ENCODE results near the gene FADS2.

Gene FADS2

DNA sequence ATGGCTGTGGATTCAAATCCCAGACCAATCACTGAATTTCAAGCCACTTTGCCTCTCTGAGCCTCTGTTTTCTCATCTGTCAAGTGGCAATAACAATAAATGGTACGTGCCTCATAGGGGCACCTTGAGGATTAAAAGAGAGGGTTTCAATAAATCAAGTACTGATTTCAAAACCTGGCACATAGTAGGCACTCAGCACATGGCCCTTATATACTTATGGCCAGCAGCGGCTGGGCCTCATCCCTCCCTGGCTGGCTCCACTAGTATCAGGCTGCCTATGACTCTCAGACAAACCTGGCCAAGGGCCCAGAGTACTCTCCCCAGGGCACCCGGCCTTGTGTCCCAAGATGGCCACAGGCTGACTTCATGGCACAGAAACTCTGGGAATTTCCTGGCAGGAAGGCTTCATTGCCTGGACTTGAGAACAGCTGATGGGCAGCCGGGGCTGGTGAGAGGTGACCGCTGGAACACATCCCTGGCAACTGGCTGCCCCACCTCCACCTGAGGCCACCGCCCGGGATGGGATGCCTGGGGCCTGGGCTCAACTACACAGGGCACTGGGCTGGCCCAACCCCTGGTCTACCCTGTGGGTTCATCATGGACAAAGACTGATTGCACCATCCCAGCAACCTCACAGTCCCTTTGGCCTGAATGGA lies 59.9 kb downstream of the FADS2 start:
- Histone ChIP-seq H3K9me3 (replicated peaks; ENCODE audit: insufficient read depth, low read length) (no peaks in the 10 kb centered on the region), H4K20me1 (ENCODE audit: insufficient read depth, low read length) (no peaks in the 10 kb centered on the region), H3K36me3 (replicated peaks; ENCODE audit: insufficient read depth, low read length) (no peaks in the 10 kb centered on the region), H3K4me2 (ENCODE audit: low read depth, low read length) (no peak overlapping the region), H2AFZ (ENCODE audit: low read length) (no peak overlapping the region), H3K9me2 (replicated peaks; ENCODE audit: insufficient read depth, low read length) (no peaks in the 10 kb centered on the region), H3K79me2 (ENCODE audit: low read length) (no peaks in the 10 kb centered on the region), H3K9ac (ENCODE audit: low read length) (no peak overlapping the region), H3F3A (ENCODE audit: insufficient read depth, low read length) (peaks cover 12% of the 10 kb centered on the region; the same call in 1 of the 2 replicates), H3K4me3 (ENCODE audit: low read length) (no peak overlapping the region), H3K27ac (ENCODE audit: low read length) (no peak overlapping the region), H3K27me3 (replicated peaks; ENCODE audit: insufficient read depth, low read length) (peaks cover 8% of the 10 kb centered on the region), H3K4me1 (ENCODE audit: low read length) (peaks cover 4% of the 10 kb centered on the region; the same call in 1 of the 2 replicates)
- no peak for DNase-seq
- TF ChIP-seq EZH2phosphoT487 (IDR thresholded peaks at IDR 0.05; ENCODE audit: low read length), result no peak
- no peak for TF ChIP-seq EZH2 (optimal IDR thresholded peaks at IDR 0.05; ENCODE audit: low read depth, low read length)
- TF ChIP-seq, protein P1, sequence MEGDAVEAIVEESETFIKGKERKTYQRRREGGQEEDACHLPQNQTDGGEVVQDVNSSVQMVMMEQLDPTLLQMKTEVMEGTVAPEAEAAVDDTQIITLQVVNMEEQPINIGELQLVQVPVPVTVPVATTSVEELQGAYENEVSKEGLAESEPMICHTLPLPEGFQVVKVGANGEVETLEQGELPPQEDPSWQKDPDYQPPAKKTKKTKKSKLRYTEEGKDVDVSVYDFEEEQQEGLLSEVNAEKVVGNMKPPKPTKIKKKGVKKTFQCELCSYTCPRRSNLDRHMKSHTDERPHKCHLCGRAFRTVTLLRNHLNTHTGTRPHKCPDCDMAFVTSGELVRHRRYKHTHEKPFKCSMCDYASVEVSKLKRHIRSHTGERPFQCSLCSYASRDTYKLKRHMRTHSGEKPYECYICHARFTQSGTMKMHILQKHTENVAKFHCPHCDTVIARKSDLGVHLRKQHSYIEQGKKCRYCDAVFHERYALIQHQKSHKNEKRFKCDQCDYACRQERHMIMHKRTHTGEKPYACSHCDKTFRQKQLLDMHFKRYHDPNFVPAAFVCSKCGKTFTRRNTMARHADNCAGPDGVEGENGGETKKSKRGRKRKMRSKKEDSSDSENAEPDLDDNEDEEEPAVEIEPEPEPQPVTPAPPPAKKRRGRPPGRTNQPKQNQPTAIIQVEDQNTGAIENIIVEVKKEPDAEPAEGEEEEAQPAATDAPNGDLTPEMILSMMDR (IDR thresholded peaks at IDR 0.05; ENCODE audit: low read length), result no peak

DNA sequence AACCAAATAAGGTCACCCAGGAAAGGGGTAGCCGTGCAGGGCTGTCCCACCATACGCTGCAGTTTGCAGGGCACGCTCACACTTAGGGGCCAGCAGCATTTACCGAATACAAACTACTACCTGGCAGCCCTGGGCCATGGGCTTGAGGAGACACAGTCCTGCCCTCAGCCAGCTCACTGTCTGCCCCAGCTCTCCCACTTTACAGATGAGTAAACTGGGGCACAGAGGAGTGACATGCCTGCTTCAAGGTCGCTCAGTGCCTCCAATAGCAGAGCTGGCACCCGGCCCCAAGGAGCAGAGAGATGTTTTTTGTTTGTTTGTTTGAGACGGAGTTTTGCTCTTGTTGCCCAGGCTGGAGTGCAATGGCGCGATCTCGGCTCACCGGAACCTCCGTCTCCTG lies 60.5 kb downstream of the FADS2 start:
- Histone ChIP-seq H3K27ac (ENCODE audit: low read length) (no peak overlapping the region), H3K4me3 (ENCODE audit: low read length) (no peak overlapping the region), H3K36me3 (replicated peaks; ENCODE audit: insufficient read depth, low read length) (no peaks in the 10 kb centered on the region), H3K4me2 (ENCODE audit: low read depth, low read length) (no peak overlapping the region), H3K9me3 (replicated peaks; ENCODE audit: insufficient read depth, low read length) (no peaks in the 10 kb centered on the region), H4K20me1 (ENCODE audit: insufficient read depth, low read length) (no peaks in the 10 kb centered on the region), H3K79me2 (ENCODE audit: low read length) (no peaks in the 10 kb centered on the region), H3K9ac (ENCODE audit: low read length) (no peak overlapping the region), H3K4me1 (ENCODE audit: low read length) (peaks cover 4% of the 10 kb centered on the region; the same call in 1 of the 2 replicates), H3K27me3 (replicated peaks; ENCODE audit: insufficient read depth, low read length) (peaks cover 13% of the 10 kb centered on the region), H3F3A (ENCODE audit: insufficient read depth, low read length) (peaks cover 12% of the 10 kb centered on the region; the same call in 1 of the 2 replicates), H2AFZ (ENCODE audit: low read length) (no peak overlapping the region), H3K9me2 (replicated peaks; ENCODE audit: insufficient read depth, low read length) (no peaks in the 10 kb centered on the region)
- TF ChIP-seq, protein P1 (IDR thresholded peaks at IDR 0.05; ENCODE audit: low read length), result no peak
- TF ChIP-seq EZH2 (optimal IDR thresholded peaks at IDR 0.05; ENCODE audit: low read depth, low read length), result no peak
- no peak for TF ChIP-seq EZH2phosphoT487 (IDR thresholded peaks at IDR 0.05; ENCODE audit: low read length)
- no peak for DNase-seq

- no peak overlapping the region for H3K4me3 ChIP-seq (ENCODE audit: low read length)
- H3F3A ChIP-seq (ENCODE audit: insufficient read depth, low read length), result peaks cover 12% of the 10 kb centered on the region; the same call in 1 of the 2 replicates
- no peak overlapping the region for H3K4me2 ChIP-seq (ENCODE audit: low read depth, low read length)
- no peak overlapping the region for H3K9ac ChIP-seq (ENCODE audit: low read length)
- DNase-seq, result no peak
- H3K36me3 ChIP-seq (replicated peaks; ENCODE audit: insufficient read depth, low read length), result no peaks in the 10 kb centered on the region
- H2AFZ ChIP-seq (ENCODE audit: low read length), result no peak overlapping the region
- H3K4me1 ChIP-seq (ENCODE audit: low read length), result peaks cover 4% of the 10 kb centered on the region; the same call in 1 of the 2 replicates
- no peaks in the 10 kb centered on the region for H4K20me1 ChIP-seq (ENCODE audit: insufficient read depth, low read length)
- no peaks in the 10 kb centered on the region for H3K9me2 ChIP-seq (replicated peaks; ENCODE audit: insufficient read depth, low read length)
- peaks cover 14% of the 10 kb centered on the region for H3K27me3 ChIP-seq (replicated peaks; ENCODE audit: insufficient read depth, low read length)
- no peak overlapping the region for H3K27ac ChIP-seq (ENCODE audit: low read length)
- no peaks in the 10 kb centered on the region for H3K79me2 ChIP-seq (ENCODE audit: low read length)
- TF ChIP-seq EZH2 (optimal IDR thresholded peaks at IDR 0.05; ENCODE audit: low read depth, low read length) (no peak), EZH2phosphoT487 (IDR thresholded peaks at IDR 0.05; ENCODE audit: low read length) (no peak)
- TF ChIP-seq, protein P1 (IDR thresholded peaks at IDR 0.05; ENCODE audit: low read length), result no peak
- no peaks in the 10 kb centered on the region for H3K9me3 ChIP-seq (replicated peaks; ENCODE audit: insufficient read depth, low read length)
These were observed 61.7 kb downstream of the FADS2 start for GRCh38 chr11:61889831-61890230.
